HCT116 (cell line): Measurements from ENCODE around the gene CTNND2. TPM values are rescaled to one million over a fixed set of nuclear protein-coding genes. Genes with fewer than 3 reads are reported as not detected.

Experiments used
- ATAC-seq: fragments of 200-7000 bp; cut with Tn5 transposase; 2 replicates; pipeline ENCODE4 v1.9.1; 2020; ENCODE audit warnings: mild to moderate bottlenecking, moderate library complexity
- BruUV-seq: library from RNA; stranded (reverse); fragments of 400-500 nt; replicated peaks from 2 replicates; lab custom pipeline; 2021; lab: Mats Ljungman, UMichigan
- CTCF ChIA-PET: fragments of 300-600 bp; sonication (Branson Sonifier 250); formaldehyde crosslinking; loops from one replicate; lab custom pipeline; 2021; ENCODE audit warnings: antibody characterized with exemption; lab: Charles Lee
- POLR2A ChIA-PET: fragments of 300-600, 350-600 bp; sonication (Branson Sonifier 250); formaldehyde crosslinking; loops from one replicate; lab custom pipeline; 2021; ENCODE audit warnings: antibody characterized with exemption; lab: Charles Lee
- RAD21 ChIA-PET, 2 experiments: fragments of 300-600 bp; sonication (Branson Sonifier 250); formaldehyde crosslinking; loops; one replicate each; lab custom pipeline; 2023; ENCODE audit warnings: low total read pairs in 2 of 2; ENCODE audit not compliant: uncharacterized antibody in 2 of 2, unreplicated experiment in 2 of 2, low non-redundant PET in 1 of 2; lab: Charles Lee
- DNase-seq: peaks from one replicate; pipeline ENCODE4 v3.0.0-alpha.2; 2010; ENCODE audit warnings: low read depth, low spot score
- H2AFZ ChIP-seq: fragments of 200-600 bp; shearing (Covaris generic), sonication (generic); 2 replicates; pipeline ENCODE4 v1.6.1; 2017; ENCODE audit warnings: low read depth, mixed run types, mixed read lengths, antibody characterized with exemption, low read length; ENCODE audit not compliant: poor library complexity, severe bottlenecking
- H3K27ac ChIP-seq: 2 replicates; pipeline ENCODE4 v1.5.1; 2012; ENCODE audit warnings: low read depth, low read length
- H3K27me3 ChIP-seq: fragments of 200-600 bp; sonication (generic); 2 replicates; pipeline ENCODE4 v1.6.1; 2016; ENCODE audit warnings: mixed run types, low read length, mixed read lengths; ENCODE audit not compliant: insufficient read depth
- H3K36me3 ChIP-seq, 2 experiments: fragments of 200-500 bp in 1 of 2; fragments of 200-600 bp in 1 of 2; sonication (Bioruptor generic) in 1 of 2; sonication (generic) in 1 of 2; 2 replicates each; pipeline versions ENCODE4 v1.5.1 to v1.6.1; 2014 to 2016; ENCODE audit warnings: low read length in 2 of 2, inconsistent platforms in 1 of 2, mixed read lengths in 1 of 2, mixed run types in 1 of 2; ENCODE audit not compliant: insufficient read depth in 2 of 2, control insufficient read depth in 1 of 2
- H3K4me1 ChIP-seq, 2 experiments: fragments of 200-600 bp in 1 of 2; sonication (generic) in 1 of 2; 2 replicates each; pipeline versions ENCODE4 v1.5.1 to v1.6.1; 2012 to 2017; ENCODE audit warnings: low read length in 2 of 2, inconsistent platforms in 1 of 2, mild to moderate bottlenecking in 1 of 2, mixed read lengths in 1 of 2, mixed run types in 1 of 2, moderate library complexity in 1 of 2; ENCODE audit not compliant: insufficient read depth in 2 of 2, control insufficient read depth in 1 of 2
- H3K4me2 ChIP-seq: fragments of 200-600 bp; sonication (generic); 2 replicates; pipeline ENCODE4 v1.6.1; 2017; ENCODE audit warnings: mixed run types, low read length, mixed read lengths
- H3K4me3 ChIP-seq, 2 experiments: fragments of 200-600 bp in 1 of 2; sonication (generic) in 1 of 2; replicated peaks in 1 of 2; 2 replicates each; pipeline ENCODE4 v1.5.1; 2011 to 2016; ENCODE audit warnings: low read length in 2 of 2, control low read depth in 1 of 2, low read depth in 1 of 2, mild to moderate bottlenecking in 1 of 2, mixed read lengths in 1 of 2, mixed run types in 1 of 2
- H3K79me2 ChIP-seq: fragments of 200-600 bp; sonication (generic); 2 replicates; pipeline ENCODE4 v1.6.1; 2017; ENCODE audit warnings: mild to moderate bottlenecking, mixed run types, low read length, moderate library complexity, mixed read lengths; ENCODE audit not compliant: insufficient read depth
- H3K9ac ChIP-seq: fragments of 200-600 bp; sonication (generic); 2 replicates; pipeline ENCODE4 v1.6.1; 2016; ENCODE audit warnings: low read length, mixed read lengths
- H3K9me2 ChIP-seq: fragments of 200-600 bp; sonication (generic), shearing (Covaris generic); 2 replicates; pipeline ENCODE4 v1.6.1; 2017; ENCODE audit warnings: mixed run types, mild to moderate bottlenecking, moderate library complexity; ENCODE audit not compliant: insufficient read depth
- H3K9me3 ChIP-seq, 2 experiments: fragments of 200-500 bp in 1 of 2; fragments of 200-600 bp in 1 of 2; sonication (Bioruptor generic) in 1 of 2; sonication (generic) in 1 of 2; 2 replicates each; pipeline ENCODE4 v1.6.1; 2014 to 2017; ENCODE audit warnings: low read length in 2 of 2, mixed read lengths in 2 of 2, inconsistent platforms in 1 of 2, low read depth in 1 of 2, mild to moderate bottlenecking in 1 of 2, mixed run types in 1 of 2, moderate library complexity in 1 of 2; ENCODE audit not compliant: control insufficient read depth in 1 of 2, insufficient read depth in 1 of 2
- H4K20me1 ChIP-seq: fragments of 200-600 bp; sonication (generic), shearing (Covaris generic); 2 replicates; pipeline ENCODE4 v1.6.1; 2017; ENCODE audit warnings: mixed run types, mild to moderate bottlenecking, moderate library complexity; ENCODE audit not compliant: insufficient read depth
- CBX3 ChIP-seq: IDR thresholded peaks from 2 replicates; pipeline ENCODE4 v1.6.1; 2012; ENCODE audit warnings: low read depth
- ELF1 ChIP-seq: IDR thresholded peaks from 2 replicates; pipeline ENCODE4 v1.6.1; 2012; ENCODE audit warnings: low read depth, borderline replicate concordance
- EZH2phosphoT487 ChIP-seq: fragments of 200-600 bp; IDR thresholded peaks from 2 replicates; pipeline ENCODE4 v1.6.1; 2018; ENCODE audit warnings: antibody characterized with exemption, borderline replicate concordance
- JUND ChIP-seq: IDR thresholded peaks from 2 replicates; pipeline ENCODE4 v1.6.1; 2012
- TCF7L2 ChIP-seq: IDR thresholded peaks from 2 replicates; pipeline ENCODE4 v1.7.0; 2011; ENCODE audit warnings: borderline replicate concordance, inconsistent platforms; ENCODE audit not compliant: insufficient read depth, insufficient read length; ENCODE audit errors: extremely low read depth
- ZBTB33 ChIP-seq: IDR thresholded peaks from 2 replicates; pipeline ENCODE4 v1.6.1; 2011; ENCODE audit warnings: mild to moderate bottlenecking, low read length, moderate library complexity; ENCODE audit not compliant: insufficient replicate concordance; ENCODE audit errors: extremely low read depth
- intact Hi-C: fragments of 100-400 bp; cut with micrococcal nuclease; formaldehyde crosslinking; loops from 2 replicates; pipeline ENCODE4 v1.10.0; 2022
- total RNA-seq: library from RNA; stranded (reverse); gene quantifications from one replicate; pipeline ENCODE4 v1.2.1, GENCODE V29; 2021; ENCODE audit not compliant: unreplicated experiment

Gene CTNND2
- total RNA-seq, 1 experiment from 2014 or later: not detected

- BruUV-seq: no TSS peak
- CTCF ChIA-PET: no interaction called here
- POLR2A ChIA-PET: no interaction called here
- no peaks in the 10 kb centered on the region for H3K9me2 ChIP-seq
- no peak overlapping the region for H3K9ac ChIP-seq
- no peak overlapping the region for H3K4me2 ChIP-seq
- no peak overlapping the region for H3K4me3 ChIP-seq
- intact Hi-C loops: no loop called here
- DNase-seq: no peak
- no peak overlapping the region for H2AFZ ChIP-seq
- RAD21 ChIA-PET: no interaction called here
- H3K4me1 ChIP-seq: no peaks in the 10 kb centered on the region
- no peaks in the 10 kb centered on the region for H3K27me3 ChIP-seq
- no peak for TF ChIP-seq EZH2phosphoT487
- TF ChIP-seq ZBTB33: no peak
- TF ChIP-seq, all 23 proteins: peak for 0
- no peak overlapping the region for H3K27ac ChIP-seq
- no peaks in the 10 kb centered on the region for H3K79me2 ChIP-seq
- no peaks in the 10 kb centered on the region; a peak in 1 of 4 replicates for H3K36me3 ChIP-seq
- peaks cover 0 to 19% of the 10 kb centered on the region in 2 experiments; a peak in 2 of 4 replicates for H3K9me3 ChIP-seq
- H4K20me1 ChIP-seq: no peaks in the 10 kb centered on the region
- no peak for ATAC-seq
Observed at GRCh38 chr5:11803436-11803835, 100.8 kb downstream of the CTNND2 start.

- no TSS peak for BruUV-seq
Observed at GRCh38 chr5:11801061-11801460, 103.2 kb downstream of the CTNND2 start.

More at GRCh38 chr5:11801061-11801460, 103.2 kb downstream of the CTNND2 start:
- no peak overlapping the region for H3K9ac ChIP-seq
- H4K20me1 ChIP-seq: no peaks in the 10 kb centered on the region
- H3K4me2 ChIP-seq: no peak overlapping the region
- ChIA-PET CTCF (no interaction called here), POLR2A (no interaction called here), RAD21 (no interaction called here)
- H3K4me1 ChIP-seq: no peaks in the 10 kb centered on the region
- no peak overlapping the region for H2AFZ ChIP-seq
- no peak overlapping the region for H3K27ac ChIP-seq
- no peak for ATAC-seq
- no peaks in the 10 kb centered on the region for H3K36me3 ChIP-seq
- H3K9me2 ChIP-seq: no peaks in the 10 kb centered on the region
- H3K27me3 ChIP-seq: no peaks in the 10 kb centered on the region
- H3K79me2 ChIP-seq: no peaks in the 10 kb centered on the region
- TF ChIP-seq ELF1 (no peak), CBX3 (no peak), TCF7L2 (no peak), JUND (no peak), EZH2phosphoT487 (no peak)
- DNase-seq: no peak
- intact Hi-C loops: no loop called here
- H3K4me3 ChIP-seq: no peak overlapping the region
- peaks cover 6 to 24% of the 10 kb centered on the region in 2 experiments; a peak in 2 of 4 replicates for H3K9me3 ChIP-seq
